Peyer's patch (tissue), 4 donors: ENCODE data around the gene TBX6.

Source experiments
- CTCF ChIP-seq, 6 experiments: fragments of 450-650 bp in 4 of 6; fragments of 200-600 bp in 2 of 6; sonication (generic) in 1 of 6; IDR thresholded peaks; one replicate each; pipeline ENCODE4 v1.5.1; 2017 to 2019; ENCODE audit warnings: antibody characterized with exemption in 6 of 6, mild to moderate bottlenecking in 3 of 6, moderate library complexity in 1 of 6
- POLR2A ChIP-seq, 2 donors: fragments of 450-650 bp; IDR thresholded peaks; one replicate each; pipeline ENCODE4 v1.5.1; 2017; ENCODE audit warnings: antibody characterized with exemption in 2 of 2, mild to moderate bottlenecking in 2 of 2, moderate library complexity in 2 of 2

GRCh38 chr16:30127993-30128392 is 36.3 kb upstream of the TBX6 start:
- no peak for TF ChIP-seq CTCF (IDR thresholded peaks at IDR 0.05)
- TF ChIP-seq POLR2A (IDR thresholded peaks at IDR 0.05), result no peak
